ENCODE measurements around the gene GPATCH3. TPM values are rescaled to one million over a fixed set of nuclear protein-coding genes. Genes with fewer than 3 reads are reported as not detected.

GPATCH3 gene
- total RNA-seq, 8 experiments from 2014 or later: 8.6 to 26.2 (median 11.8) TPM

DNA sequence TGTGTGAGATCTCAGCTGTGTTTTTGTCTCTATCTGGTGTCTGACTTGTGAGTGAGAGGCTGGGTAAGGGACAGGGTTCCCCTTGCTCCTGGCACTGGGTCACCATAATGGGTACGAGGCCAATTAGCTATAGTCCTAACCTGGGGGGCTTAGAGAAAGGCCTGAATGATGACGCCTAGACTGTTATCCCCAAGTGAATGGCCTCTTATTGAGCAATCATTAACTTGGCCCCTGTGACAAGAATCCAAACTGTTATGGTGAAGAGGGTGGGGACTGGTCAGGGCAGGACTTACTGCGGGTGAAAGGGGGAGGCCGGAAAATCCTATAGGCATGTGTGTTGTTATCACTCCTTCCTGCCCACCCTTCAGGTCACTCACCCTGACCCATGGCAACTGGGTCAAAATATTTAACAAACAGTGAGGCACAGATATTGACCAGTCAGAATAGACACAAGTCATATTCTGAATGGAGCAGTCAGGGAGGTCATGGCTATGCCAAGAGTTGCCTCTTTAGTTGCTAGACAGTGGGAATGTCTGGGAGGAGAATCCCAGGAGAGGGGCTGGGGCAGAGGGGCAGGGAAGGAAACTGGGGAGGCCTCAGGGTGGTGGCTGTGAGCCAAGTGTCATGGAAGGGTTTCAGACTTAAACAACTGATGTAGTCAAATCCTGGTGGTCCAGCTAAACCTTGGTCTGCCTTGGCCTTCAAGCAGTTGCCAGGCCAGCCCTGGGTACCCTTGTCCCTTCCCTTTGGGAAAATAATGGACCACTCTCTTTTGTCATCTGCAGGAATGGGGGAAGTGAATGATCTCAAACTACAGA, 10.3 kb upstream of the GPATCH3 start:
- no peak overlapping the region for H3K4me3 ChIP-seq
- WGBS, 10 experiments: 17 to 71% (median 43%) methylated on average over 1 to 4 of the region's 4 CpGs; no CpG with 5 or more reads in 3 of the 10 experiments
- in situ Hi-C loops (cut with MboI; ENCODE audit: low pct_unique_long_range_greater_than_20kb in 2 of 9, low sequenced_read_pairs in 9 of 9, unreplicated experiment in 9 of 9): loop anchor here in 1 of 9 experiments (10.0 kb wide), 1 partner anchor 64 kb away; no protein-coding TSS in a partner anchor
- no peaks in the 10 kb centered on the region for H3K4me1 ChIP-seq (replicated peaks in 1 of 2)
- no peak for ATAC-seq (replicated peaks in 6 of 8)
- no peak overlapping the region for H3K27ac ChIP-seq

DNA sequence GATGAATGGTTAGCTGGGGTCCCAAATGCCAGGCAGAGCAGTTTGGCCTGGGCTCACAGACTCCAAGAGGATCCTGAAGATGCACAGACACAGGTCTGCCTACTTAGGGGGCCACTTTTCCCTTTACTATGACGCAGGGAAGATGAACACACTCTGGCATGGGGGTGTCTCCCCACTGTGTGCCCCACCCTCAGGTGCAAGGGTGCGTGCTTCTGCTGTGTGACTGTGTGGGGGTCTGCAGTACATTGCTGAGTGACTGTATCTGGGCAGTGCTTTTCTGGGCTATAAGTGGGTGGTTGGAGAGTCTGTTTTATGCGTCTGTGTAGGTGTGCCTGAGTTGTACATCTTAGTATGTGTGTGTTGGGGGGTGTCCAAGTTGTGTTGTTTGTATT, 9.7 kb upstream of the GPATCH3 start:
- in situ Hi-C loops (cut with MboI; ENCODE audit: low pct_unique_long_range_greater_than_20kb in 2 of 9, low sequenced_read_pairs in 9 of 9, unreplicated experiment in 9 of 9): loop anchor here in 1 of 9 experiments (10.0 kb wide), 1 partner anchor 65 kb away; no protein-coding TSS in a partner anchor
- Histone ChIP-seq H3K27ac (no peak overlapping the region), H3K4me3 (no peak overlapping the region), H3K4me1 (replicated peaks in 1 of 2) (no peaks in the 10 kb centered on the region)
- 24 to 100% (median 82%) methylated on average over 1 to 3 of the region's 3 CpGs; no CpG with 5 or more reads in 4 of the 10 experiments for WGBS, 10 experiments
- ATAC-seq (replicated peaks in 6 of 8): no peak

DNA sequence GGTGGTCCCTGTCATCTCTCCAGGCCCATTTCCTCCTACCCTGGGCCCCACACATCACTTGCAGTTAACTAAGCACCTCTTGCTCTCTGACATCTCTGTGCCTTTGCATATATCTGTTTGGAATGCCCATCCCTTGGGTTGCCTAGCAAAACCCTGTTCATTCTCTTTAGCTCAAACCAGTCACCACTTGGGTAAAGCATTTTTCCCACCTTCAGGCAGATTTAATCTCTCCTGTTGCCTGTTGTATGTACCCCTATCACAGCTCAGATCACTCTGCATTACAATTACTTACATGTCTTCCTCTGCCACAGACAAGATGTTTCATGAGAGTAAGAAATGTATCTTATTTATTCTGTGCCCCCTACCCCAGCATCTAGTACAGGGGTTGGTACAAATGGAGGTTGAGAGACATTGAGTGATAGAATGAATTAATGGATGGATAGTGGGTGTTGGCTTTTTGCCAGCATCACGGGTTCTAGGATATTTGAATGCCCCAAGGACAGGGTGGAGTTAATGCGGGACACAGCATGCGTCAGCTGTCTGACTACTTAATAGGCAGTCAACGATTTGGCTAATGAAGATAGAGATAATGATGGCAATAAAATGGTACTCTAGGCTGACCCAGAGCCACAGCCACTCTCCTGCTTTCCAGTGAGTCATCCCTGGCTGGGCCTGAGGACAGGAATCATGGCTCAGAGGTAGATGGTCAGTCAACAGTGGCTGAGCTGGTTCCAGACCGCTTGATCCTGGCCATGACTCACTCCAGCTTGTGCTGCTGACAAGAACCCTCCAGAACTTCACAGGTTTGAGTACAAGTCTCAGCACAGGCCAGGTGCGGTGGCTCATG, 7.0 kb upstream of the GPATCH3 start:
- Histone ChIP-seq H3K27ac (no peak overlapping the region), H3K4me1 (replicated peaks in 1 of 2) (no peaks in the 10 kb centered on the region), H3K4me3 (no peak overlapping the region)
- in situ Hi-C loops (cut with MboI; ENCODE audit: low pct_unique_long_range_greater_than_20kb in 2 of 9, low sequenced_read_pairs in 9 of 9, unreplicated experiment in 9 of 9): no loop called here
- WGBS, 10 experiments: 4 to 83% (median 48%) methylated on average over 1 to 6 of the region's 6 CpGs; no CpG with 5 or more reads in 1 of the 10 experiments
- peak; percentile 61 to 96 (median 83) for ATAC-seq (replicated peaks in 6 of 8)

DNA sequence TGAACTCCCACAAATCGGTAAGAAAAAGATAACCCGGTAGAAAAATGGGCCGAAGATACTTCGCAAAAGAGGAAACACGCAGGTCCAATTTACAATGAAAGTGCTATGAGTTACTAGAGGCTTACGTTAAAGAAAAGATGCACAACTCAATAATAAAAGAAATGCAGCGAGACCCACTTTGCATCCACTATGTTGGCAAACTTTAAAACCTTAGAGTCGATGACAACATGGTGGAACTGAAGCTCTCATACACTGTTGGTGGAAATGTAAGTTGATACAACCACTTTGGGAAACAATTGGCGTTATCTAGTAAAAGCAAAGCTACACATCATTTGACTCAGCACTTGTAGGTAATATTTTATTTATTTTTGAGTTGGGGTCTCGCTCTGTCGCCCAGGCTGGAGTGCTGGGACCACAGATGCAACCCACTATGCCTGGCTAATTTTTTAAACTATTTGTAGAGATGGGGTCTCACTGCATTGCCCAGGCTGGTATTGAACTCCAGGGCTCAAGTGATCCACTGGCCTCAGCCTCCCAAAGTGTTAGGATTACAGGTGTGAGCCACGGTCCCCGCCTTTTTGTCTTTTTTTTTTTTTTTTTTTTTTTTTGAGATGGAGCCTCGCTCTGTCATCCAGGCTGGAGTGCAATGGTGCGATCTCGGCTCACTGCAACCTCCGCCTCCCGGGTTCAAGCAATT, 696 bp upstream of the GPATCH3 start:
- ATAC-seq (replicated peaks in 6 of 8): no peak
- H3K4me1 ChIP-seq (replicated peaks in 1 of 2): peaks cover 9 to 11% of the 10 kb centered on the region in 2 donors
- H3K27ac ChIP-seq: peak overlapping the region; percentile 57 to 67
- peak overlapping the region; percentile 81 to 99 (median 94) for H3K4me3 ChIP-seq
- in situ Hi-C loops (cut with MboI; ENCODE audit: low pct_unique_long_range_greater_than_20kb in 2 of 9, low sequenced_read_pairs in 9 of 9, unreplicated experiment in 9 of 9): no loop called here
- 26 to 66% (median 60%) methylated on average over 3 to 11 of the region's 18 CpGs for WGBS, 10 experiments

DNA sequence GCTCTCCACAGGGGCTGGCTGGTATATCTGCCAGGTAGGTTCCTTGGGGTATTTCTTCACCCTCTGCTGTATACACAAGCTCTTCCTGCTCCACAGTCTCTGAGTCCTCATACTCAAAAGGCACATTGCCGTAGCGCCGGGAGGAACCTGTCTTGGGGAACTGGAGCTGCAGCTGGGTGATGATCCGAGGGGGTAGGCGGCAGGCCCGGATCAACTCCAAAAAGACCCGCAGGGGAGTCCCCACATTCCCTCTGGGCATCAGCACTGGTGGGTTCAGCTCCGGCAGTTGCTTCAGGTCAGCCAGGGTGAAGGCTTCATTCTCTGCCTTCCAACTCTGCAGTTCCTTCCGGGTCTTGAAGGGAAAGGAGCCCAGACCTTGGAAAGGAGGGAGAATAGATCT, 2.9 kb downstream of the GPATCH3 start:
- H3K27ac ChIP-seq: no peak overlapping the region
- ATAC-seq (replicated peaks in 6 of 8): no peak
- peaks cover 9 to 11% of the 10 kb centered on the region in 2 donors for H3K4me1 ChIP-seq (replicated peaks in 1 of 2)
- WGBS, 10 experiments: 83 to 100% (median 97%) methylated on average over 1 to 9 of the region's 9 CpGs; no CpG with 5 or more reads in 3 of the 10 experiments
- no peak overlapping the region for H3K4me3 ChIP-seq
- in situ Hi-C loops (cut with MboI; ENCODE audit: low pct_unique_long_range_greater_than_20kb in 2 of 9, low sequenced_read_pairs in 9 of 9, unreplicated experiment in 9 of 9): no loop called here

DNA sequence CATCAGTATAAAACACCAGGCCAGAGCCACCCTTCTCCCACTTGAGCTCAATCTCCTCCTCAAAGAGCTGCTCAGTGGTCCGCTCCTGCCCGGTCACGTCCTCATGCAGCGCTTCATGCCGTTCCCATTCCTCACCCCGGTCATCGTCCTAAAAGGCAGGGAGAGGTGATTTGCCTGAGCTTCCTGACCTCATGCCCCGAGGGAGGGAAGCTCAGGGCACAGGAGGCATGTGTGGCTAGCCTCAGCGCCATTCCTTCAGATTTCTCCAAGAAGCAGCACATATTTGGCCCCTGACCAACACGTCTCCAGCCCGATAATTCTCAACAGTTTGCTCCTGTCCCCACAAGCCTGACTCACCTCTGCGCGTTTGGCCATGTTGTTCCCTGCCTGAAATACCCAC, 6.0 kb downstream of the GPATCH3 start:
- WGBS, 10 experiments: 81 to 100% (median 93%) methylated on average over 1 to 13 of the region's 13 CpGs; no CpG with 5 or more reads in 1 of the 10 experiments
- in situ Hi-C loops (cut with MboI; ENCODE audit: low pct_unique_long_range_greater_than_20kb in 2 of 9, low sequenced_read_pairs in 9 of 9, unreplicated experiment in 9 of 9): no loop called here
- ATAC-seq (replicated peaks in 6 of 8): no peak
- no peak overlapping the region for H3K27ac ChIP-seq
- H3K4me3 ChIP-seq: no peak overlapping the region
- H3K4me1 ChIP-seq (replicated peaks in 1 of 2): peaks cover 11 to 12% of the 10 kb centered on the region in 2 donors

DNA sequence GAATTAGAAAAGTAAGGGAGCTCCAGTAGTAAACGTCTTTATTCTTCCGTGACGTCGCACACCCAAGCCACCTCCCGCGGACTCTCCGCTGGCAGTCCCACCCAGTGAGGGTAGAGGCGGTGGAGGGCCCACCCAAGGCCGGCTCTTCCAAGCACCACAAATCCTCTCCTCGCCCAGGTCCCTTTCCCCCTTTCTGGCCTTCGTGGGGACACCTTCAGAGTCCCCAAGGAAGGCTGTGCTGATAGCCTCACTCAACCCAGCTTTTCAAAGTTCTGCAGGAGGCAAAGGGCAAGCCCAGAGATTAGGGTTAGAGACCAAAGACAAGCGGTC, 9.8 kb downstream of the GPATCH3 start:
- peak; percentile 41 to 58 (median 51) for ATAC-seq (replicated peaks in 6 of 8)

DNA sequence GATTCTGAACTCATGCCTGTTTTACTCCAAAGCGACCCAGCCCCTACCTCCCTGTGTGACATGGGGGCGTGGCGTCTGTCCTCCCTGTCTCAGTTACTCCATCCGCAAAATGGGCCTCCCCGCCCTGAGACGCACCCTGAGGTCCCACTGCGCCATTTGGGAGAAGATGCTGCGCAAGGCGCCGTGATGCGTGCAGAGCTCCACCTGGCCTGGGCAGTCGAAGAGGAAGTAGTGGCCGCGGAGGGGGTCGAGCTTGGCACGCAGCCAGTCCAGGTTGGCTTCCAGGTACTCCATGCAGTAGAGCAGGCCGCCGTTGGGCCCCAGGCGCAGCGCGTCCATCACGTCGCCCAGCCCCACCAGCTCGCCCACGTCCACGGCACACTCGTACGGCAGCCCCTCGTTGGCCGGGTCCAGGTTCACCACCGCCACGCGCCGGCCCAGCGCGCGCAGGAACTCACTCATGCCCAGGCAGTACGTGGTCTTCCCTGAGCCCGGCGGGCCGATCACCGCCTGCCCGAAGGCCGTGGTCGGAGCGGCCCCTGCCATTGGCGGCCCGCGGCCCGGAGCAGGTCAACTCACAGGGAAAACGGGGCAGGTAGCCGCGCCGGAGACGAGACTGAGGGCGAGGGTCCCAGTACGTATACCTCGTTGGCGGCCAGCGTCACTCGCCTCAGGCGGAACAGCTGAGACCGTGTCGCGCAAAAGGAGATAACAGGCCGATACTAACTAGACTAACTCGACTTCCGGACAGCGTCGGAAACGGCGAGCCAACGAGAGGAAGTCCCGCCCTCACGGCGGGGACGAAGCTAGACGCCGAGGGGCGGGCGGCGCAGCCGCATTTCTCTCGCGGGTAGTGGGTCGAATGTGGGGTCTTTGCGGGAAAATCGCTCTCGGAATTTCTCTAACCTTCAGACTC, 10.5 kb downstream of the GPATCH3 start, which contains the start of gene GPN2:
Gene GPN2, minus strand, starts transcription at position 733 of the 916 bp plus-strand sequence. Its CDS starts 187 bp downstream, at position 546.
- Histone ChIP-seq H3K27ac (peak within 1 kb of the TSS; percentile 67 to 88), H3K4me1 (replicated peaks in 1 of 2) (peaks cover 11 to 12% of the 10 kb centered on the region in 2 donors), H3K4me3 (peak within 1 kb of the TSS; percentile 63 to 97 (median 84))
- in situ Hi-C loops (cut with MboI; ENCODE audit: low pct_unique_long_range_greater_than_20kb in 2 of 9, low sequenced_read_pairs in 9 of 9, unreplicated experiment in 9 of 9): no loop called here
- peak; percentile 92 to 96 (median 94) for ATAC-seq (replicated peaks in 6 of 8)
- WGBS, 10 experiments: 0 to 13% (median 5%) methylated on average over 2 to 43 of the region's 89 CpGs; no CpG with 5 or more reads in 1 of the 10 experiments

More for the DNA sequence above, 9.8 kb downstream of the GPATCH3 start:
- WGBS, 10 experiments: 0 to 23% (median 7%) methylated on average over 3 to 10 of the region's 12 CpGs; no CpG with 5 or more reads in 5 of the 10 experiments
- Histone ChIP-seq H3K4me3 (peak overlapping the region; percentile 63 to 97 (median 84)), H3K27ac (peak overlapping the region; percentile 67 to 88), H3K4me1 (replicated peaks in 1 of 2) (peaks cover 11 to 12% of the 10 kb centered on the region in 2 donors)
- in situ Hi-C loops (cut with MboI; ENCODE audit: low pct_unique_long_range_greater_than_20kb in 2 of 9, low sequenced_read_pairs in 9 of 9, unreplicated experiment in 9 of 9): no loop called here

DNA sequence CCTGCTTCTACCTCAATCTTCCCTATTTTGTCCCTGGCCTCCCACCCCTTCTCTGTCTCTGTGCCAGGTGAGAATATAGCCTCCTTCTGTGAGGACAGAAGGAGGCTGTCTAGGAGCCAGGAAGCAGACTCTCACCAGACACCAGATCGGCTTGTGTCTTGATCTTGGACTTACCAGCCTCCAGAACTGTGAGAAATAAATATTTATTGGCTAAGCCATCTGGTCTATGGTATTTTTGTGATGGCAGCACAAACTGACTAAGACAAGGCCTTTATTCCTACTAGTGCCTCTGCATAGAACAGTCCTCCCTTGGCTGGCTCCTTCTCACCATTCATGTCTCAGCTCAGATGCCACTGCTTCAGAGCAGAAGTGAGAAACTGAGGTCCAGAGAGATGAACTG, 12.0 kb downstream of the GPATCH3 start:
- no peak for ATAC-seq (replicated peaks in 6 of 8)
- Histone ChIP-seq H3K4me3 (no peak overlapping the region), H3K27ac (no peak overlapping the region), H3K4me1 (replicated peaks in 1 of 2) (peaks cover 11 to 12% of the 10 kb centered on the region in 2 donors)
- 57 to 100% (median 100%) methylated on average over 1 of the region's 1 CpG; no CpG with 5 or more reads in 5 of the 10 experiments for WGBS, 10 experiments
- in situ Hi-C loops (cut with MboI; ENCODE audit: low pct_unique_long_range_greater_than_20kb in 2 of 9, low sequenced_read_pairs in 9 of 9, unreplicated experiment in 9 of 9): no loop called here

DNA sequence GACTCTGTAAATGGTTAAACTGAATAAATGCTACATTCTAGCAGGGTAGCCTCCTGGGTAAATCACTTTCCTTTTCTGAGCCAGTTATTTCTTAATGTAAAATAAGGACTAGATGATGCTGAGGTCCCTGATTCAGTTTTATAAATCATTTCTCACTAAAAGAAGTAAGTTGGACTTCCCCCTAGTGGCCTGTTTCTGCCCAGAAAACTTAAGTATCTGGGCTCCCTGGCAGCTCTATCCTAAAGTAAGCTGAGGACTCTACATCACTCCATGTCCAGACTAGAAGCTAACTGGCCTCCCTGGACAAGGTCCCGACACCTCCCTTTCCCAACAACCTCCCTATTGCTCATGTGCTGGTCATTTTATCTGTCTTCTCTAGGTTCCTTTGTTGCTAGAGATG, 13.1 kb downstream of the GPATCH3 start:
- Histone ChIP-seq H3K27ac (no peak overlapping the region), H3K4me1 (replicated peaks in 1 of 2) (peaks cover 11 to 12% of the 10 kb centered on the region in 2 donors), H3K4me3 (no peak overlapping the region)
- WGBS, 10 experiments: 71 to 100% (median 100%) methylated on average over 1 of the region's 1 CpG; no CpG with 5 or more reads in 5 of the 10 experiments
- in situ Hi-C loops (cut with MboI; ENCODE audit: low pct_unique_long_range_greater_than_20kb in 2 of 9, low sequenced_read_pairs in 9 of 9, unreplicated experiment in 9 of 9): no loop called here
- ATAC-seq (replicated peaks in 6 of 8): no peak

DNA sequence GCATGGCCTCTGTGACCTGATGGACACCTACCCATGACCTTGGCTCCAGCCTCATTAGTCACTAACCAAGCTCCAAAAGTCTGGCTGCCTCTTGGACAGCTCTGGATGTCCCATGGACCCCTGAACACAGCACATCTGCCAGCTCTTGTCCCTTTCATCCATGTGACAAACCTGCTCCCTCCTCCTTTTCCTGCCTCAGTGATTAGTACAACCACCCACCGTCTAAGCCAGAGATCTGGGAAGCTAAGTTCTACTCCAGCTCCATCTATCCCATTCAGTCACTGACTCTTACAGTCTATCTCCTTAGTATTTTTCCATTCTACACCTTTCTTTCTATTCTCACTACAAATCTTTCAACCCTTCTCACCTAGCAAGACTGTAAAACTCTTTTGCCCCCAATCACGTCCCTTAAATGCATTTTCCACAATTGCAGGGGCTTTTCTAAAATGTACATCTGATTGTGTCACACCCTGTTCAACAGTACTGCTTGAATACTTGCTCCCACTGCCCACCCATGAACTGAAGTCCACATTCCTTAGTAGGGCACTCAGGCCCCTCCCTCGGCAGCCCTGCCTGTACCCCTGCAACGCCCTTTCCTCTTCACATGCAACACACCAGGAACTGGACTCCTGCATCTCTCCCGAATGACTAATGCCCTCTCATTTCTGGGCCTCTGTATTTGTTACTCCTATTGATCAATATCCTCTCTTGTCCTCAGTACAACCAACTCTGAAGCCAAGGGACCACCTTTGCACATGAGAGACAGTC, 17.4 kb downstream of the GPATCH3 start:
- Histone ChIP-seq H3K4me1 (replicated peaks in 1 of 2) (no peaks in the 10 kb centered on the region), H3K4me3 (no peak overlapping the region), H3K27ac (no peak overlapping the region)
- ATAC-seq (replicated peaks in 6 of 8): peak in 1 of 8 experiments; percentile 45
- 42 to 100% (median 89%) methylated on average over 2 to 5 of the region's 5 CpGs; no CpG with 5 or more reads in 1 of the 10 experiments for WGBS, 10 experiments
- in situ Hi-C loops (cut with MboI; ENCODE audit: low pct_unique_long_range_greater_than_20kb in 2 of 9, low sequenced_read_pairs in 9 of 9, unreplicated experiment in 9 of 9): no loop called here

Measured in motor neuron (in vitro differentiated cells).